K562 (cell line): ENCODE measurements around the gene ZBTB22. TPM values are rescaled to one million over a fixed set of nuclear protein-coding genes. Genes with fewer than 3 reads are reported as not detected.
A peak's percentile ranks its signal among the peaks of the same experiment; 100 is the strongest.

Experiments
- BRCA1 ChIP-seq, 2 experiments: fragments of 450-650 bp in 1 of 2; sonication (generic) in 1 of 2; formaldehyde crosslinking in 1 of 2; IDR thresholded peaks; 2 replicates each; pipeline versions ENCODE4 v1.5.0 to v1.6.1; 2017 to 2020; ENCODE audit warnings: mild to moderate bottlenecking in 1 of 2, missing genetic modification reagents in 1 of 2
- CBFA2T3 ChIP-seq: fragments of 450-650 bp; IDR thresholded peaks from 2 replicates; pipeline ENCODE4 v1.6.1; 2017
- CSDE1 ChIP-seq, 2 experiments: fragments of 450-650 bp; IDR thresholded peaks; 2 replicates each; pipeline ENCODE4 v1.6.1; 2016; ENCODE audit warnings: mild to moderate bottlenecking in 1 of 2
- ELF1 ChIP-seq: fragments of 200-800 bp; sonication (Bioruptor generic); IDR thresholded peaks from 2 replicates; pipeline ENCODE4 v1.6.1; 2016; ENCODE audit warnings: missing genetic modification characterization, missing compliant biosample characterization
- HDAC1 ChIP-seq, 2 experiments: fragments of 450-650 bp; IDR thresholded peaks; 2 replicates each; pipeline ENCODE4 v1.6.1; 2016 to 2017; ENCODE audit warnings: inconsistent platforms in 1 of 2, mild to moderate bottlenecking in 1 of 2, moderate library complexity in 1 of 2
- HNRNPL ChIP-seq: fragments of 200-400 bp; formaldehyde crosslinking; IDR thresholded peaks from 2 replicates; pipeline ENCODE4 v1.6.1; 2017; ENCODE audit warnings: low read depth, mild to moderate bottlenecking, low read length
- JUNB ChIP-seq: fragments of 450-650 bp; formaldehyde crosslinking; conservative IDR thresholded peaks from 2 replicates; pipeline ENCODE4 v1.4.0; 2020; ENCODE audit warnings: mild to moderate bottlenecking
- KDM1A ChIP-seq, 2 experiments: fragments of 450-650 bp; IDR thresholded peaks; 2 replicates each; pipeline ENCODE4 v1.6.1; 2016; ENCODE audit warnings: mild to moderate bottlenecking in 2 of 2
- MCM2 ChIP-seq: fragments of 450-650 bp; IDR thresholded peaks from 2 replicates; pipeline ENCODE4 v1.6.1; 2017; ENCODE audit warnings: low read depth, mild to moderate bottlenecking
- PCBP2 ChIP-seq: fragments of 200-400 bp; formaldehyde crosslinking; IDR thresholded peaks from 2 replicates; pipeline ENCODE4 v1.6.1; 2018; ENCODE audit warnings: low read length, low read depth, mild to moderate bottlenecking, moderate library complexity; ENCODE audit not compliant: poor library complexity, severe bottlenecking
- PHF8 ChIP-seq: fragments of 200-600 bp; sonication (generic); IDR thresholded peaks from 2 replicates; pipeline ENCODE4 v1.6.1; 2012; ENCODE audit warnings: mixed run types, mild to moderate bottlenecking, inconsistent platforms, low read length, moderate library complexity, borderline replicate concordance
- SOX6 ChIP-seq: fragments of 450-650 bp; IDR thresholded peaks from 2 replicates; pipeline ENCODE4 v1.6.1; 2014; ENCODE audit warnings: mild to moderate bottlenecking
- SREBF1 ChIP-seq: fragments of 150-350 bp; IDR thresholded peaks from 2 replicates; pipeline ENCODE4 v1.6.1; 2014; ENCODE audit warnings: antibody characterized with exemption, low read depth, low read length, borderline replicate concordance
- ZKSCAN1 ChIP-seq: fragments of 150-350 bp; IDR thresholded peaks from 2 replicates; pipeline ENCODE4 v1.6.1; 2016; ENCODE audit warnings: low read depth, low read length
- ZNF134 ChIP-seq: fragments of 250-450 bp; sonication (Bioruptor Pico); conservative IDR thresholded peaks from 2 replicates; pipeline ENCODE4 v1.4.0; 2020
- ZSCAN29 ChIP-seq: fragments of 450-650 bp; IDR thresholded peaks from 2 replicates; pipeline ENCODE4 v1.6.1; 2017
- ZSCAN32 ChIP-seq: fragments of 450-650 bp; formaldehyde crosslinking; IDR thresholded peaks from 2 replicates; pipeline ENCODE4 v1.4.0; 2020; ENCODE audit warnings: mild to moderate bottlenecking, moderate library complexity
- polyA plus RNA-seq, 8 experiments: library from polyadenylated mRNA; depleted of rRNA in 4 of 8; stranded (reverse) in 5 of 8; unstranded in 3 of 8; fragments of >200 nt; fragmentation: Nextera tagmentation in 2 of 8; fragmentation: Illumina TruSeq in 1 of 8; extraction: Ambion mirVana in 2 of 8; extraction: Trizol in 1 of 8; gene quantifications; 2 replicates each; pipeline versions ENCODE4 v1.2.1 to v1.2.3, GENCODE V29; 2011 to 2014; ENCODE audit warnings: inconsistent platforms in 1 of 8, missing spikeins in 1 of 8
- total RNA-seq, 7 experiments: library from RNA; depleted of rRNA in 6 of 7; stranded (reverse); fragments of >200 nt in 6 of 7; fragmentation: Illumina TruSeq in 2 of 7; extraction: Trizol in 2 of 7; gene quantifications; 2 replicates each; pipeline versions ENCODE4 v1.2.1 to v1.2.3, GENCODE V29; 2011 to 2021; ENCODE audit warnings: low replicate concordance in 1 of 7
- TF ChIP-seq, protein P1 (sequence below): fragments of 250-450 bp; sonication (Bioruptor Pico); IDR thresholded peaks from 2 replicates; pipeline ENCODE4 v1.8.0; 2021; ENCODE audit warnings: moderate library complexity, mild to moderate bottlenecking, inconsistent platforms
- TF ChIP-seq, protein P2 (sequence below): sonication (generic); formaldehyde crosslinking; IDR thresholded peaks from 2 replicates; pipeline ENCODE4 v1.8.1; 2023; ENCODE audit warnings: mild to moderate bottlenecking, missing genetic modification reagents
- TF ChIP-seq, protein P3 (sequence below): fragments of 450-650 bp; formaldehyde crosslinking; conservative IDR thresholded peaks from 2 replicates; pipeline ENCODE4 v1.4.0; 2022; ENCODE audit warnings: mild to moderate bottlenecking, missing genetic modification characterization
- TF ChIP-seq, protein P4 (sequence below): sonication (generic); formaldehyde crosslinking; IDR thresholded peaks from 2 replicates; pipeline ENCODE4 v1.8.0; 2022; ENCODE audit warnings: mild to moderate bottlenecking, missing genetic modification reagents

Gene ZBTB22
- total and polyA plus RNA-seq, 9 of the 15 experiments (the other 6 are each of a cell fraction or from before 2014, with no cell fraction given) = 0.21 to 11.9 (median 7.1) TPM

DNA sequence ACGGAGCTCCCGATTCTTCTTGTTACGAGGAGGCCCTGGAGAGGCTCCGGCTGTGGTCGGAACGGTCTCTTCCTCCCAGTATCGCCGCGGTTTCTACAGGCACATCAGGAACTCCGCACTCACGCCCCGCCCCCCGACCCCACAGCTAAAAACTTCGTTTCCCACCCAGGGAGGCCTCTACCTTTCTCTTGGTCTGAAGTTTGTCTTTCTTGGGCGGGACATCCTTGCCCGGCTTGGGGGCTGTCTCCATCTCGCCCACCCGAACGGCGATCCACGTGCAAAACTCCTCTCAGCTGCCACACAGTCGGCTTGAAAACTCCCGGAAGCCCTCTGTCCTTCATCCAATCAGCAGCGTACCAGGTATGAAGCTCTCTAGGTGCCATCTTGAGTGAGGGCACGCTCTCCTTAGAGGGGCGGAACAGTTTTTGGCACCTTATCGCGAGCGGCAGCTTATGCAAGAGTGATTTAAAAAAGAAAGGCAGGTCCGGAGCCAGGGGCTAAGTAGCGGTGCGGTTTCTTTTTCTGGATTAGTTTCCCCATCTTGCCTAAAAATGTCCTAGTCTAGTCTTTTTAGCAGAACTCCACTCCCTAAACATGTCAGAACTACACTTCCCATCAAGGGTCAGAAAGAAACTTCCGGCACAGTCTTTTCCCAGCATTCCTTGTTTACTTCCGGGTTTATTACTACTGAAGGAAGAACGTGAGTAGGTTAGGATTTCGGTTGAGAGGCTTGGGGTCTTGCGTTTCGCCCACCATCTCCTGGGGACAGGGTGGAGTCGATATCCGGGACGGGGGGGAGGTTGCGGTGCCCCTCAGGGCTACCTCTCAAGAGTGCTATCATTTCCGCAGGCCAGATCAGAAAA lies 28.4 kb downstream of the ZBTB22 start, which contains the start of the genes PFDN6 and WDR46 (continued):
- TF ChIP-seq HDAC1 (IDR thresholded peaks at IDR 0.05) (peak; percentile 92 to 100; a peak in 3 of 4 replicates), PCBP2 (no peak), HNRNPL (no peak), ZSCAN29 (no peak), ZSCAN32 (CRISPR knock-in tag) (no peak), ZKSCAN1 (no peak), CBFA2T3 (no peak), MCM2 (no peak), PHF8 (peak; percentile 69; the same call in 1 of the 2 replicates), ELF1 (tag) (peak; percentile 99), CSDE1 (IDR thresholded peaks at IDR 0.05) (no peak), SREBF1 (no peak), BRCA1 (IDR thresholded peaks at IDR 0.05) (no peak), BRCA1 (CRISPR knock-in tag; IDR thresholded peaks at IDR 0.05) (no peak), KDM1A (IDR thresholded peaks at IDR 0.05) (no peak), ZNF134 (0 out of 2 replicates have a peak, but pooled peaks have one; percentile 40), SOX6 (no peak), JUNB (no peak)
- TF ChIP-seq, protein P1, sequence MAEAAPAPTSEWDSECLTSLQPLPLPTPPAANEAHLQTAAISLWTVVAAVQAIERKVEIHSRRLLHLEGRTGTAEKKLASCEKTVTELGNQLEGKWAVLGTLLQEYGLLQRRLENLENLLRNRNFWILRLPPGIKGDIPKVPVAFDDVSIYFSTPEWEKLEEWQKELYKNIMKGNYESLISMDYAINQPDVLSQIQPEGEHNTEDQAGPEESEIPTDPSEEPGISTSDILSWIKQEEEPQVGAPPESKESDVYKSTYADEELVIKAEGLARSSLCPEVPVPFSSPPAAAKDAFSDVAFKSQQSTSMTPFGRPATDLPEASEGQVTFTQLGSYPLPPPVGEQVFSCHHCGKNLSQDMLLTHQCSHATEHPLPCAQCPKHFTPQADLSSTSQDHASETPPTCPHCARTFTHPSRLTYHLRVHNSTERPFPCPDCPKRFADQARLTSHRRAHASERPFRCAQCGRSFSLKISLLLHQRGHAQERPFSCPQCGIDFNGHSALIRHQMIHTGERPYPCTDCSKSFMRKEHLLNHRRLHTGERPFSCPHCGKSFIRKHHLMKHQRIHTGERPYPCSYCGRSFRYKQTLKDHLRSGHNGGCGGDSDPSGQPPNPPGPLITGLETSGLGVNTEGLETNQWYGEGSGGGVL (CRISPR knock-in tag) = no peak
- TF ChIP-seq, protein P2, sequence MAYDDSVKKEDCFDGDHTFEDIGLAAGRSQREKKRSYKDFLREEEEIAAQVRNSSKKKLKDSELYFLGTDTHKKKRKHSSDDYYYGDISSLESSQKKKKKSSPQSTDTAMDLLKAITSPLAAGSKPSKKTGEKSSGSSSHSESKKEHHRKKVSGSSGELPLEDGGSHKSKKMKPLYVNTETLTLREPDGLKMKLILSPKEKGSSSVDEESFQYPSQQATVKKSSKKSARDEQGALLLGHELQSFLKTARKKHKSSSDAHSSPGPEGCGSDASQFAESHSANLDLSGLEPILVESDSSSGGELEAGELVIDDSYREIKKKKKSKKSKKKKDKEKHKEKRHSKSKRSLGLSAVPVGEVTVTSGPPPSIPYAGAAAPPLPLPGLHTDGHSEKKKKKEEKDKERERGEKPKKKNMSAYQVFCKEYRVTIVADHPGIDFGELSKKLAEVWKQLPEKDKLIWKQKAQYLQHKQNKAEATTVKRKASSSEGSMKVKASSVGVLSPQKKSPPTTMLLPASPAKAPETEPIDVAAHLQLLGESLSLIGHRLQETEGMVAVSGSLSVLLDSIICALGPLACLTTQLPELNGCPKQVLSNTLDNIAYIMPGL (CRISPR knock-in tag) = no peak; the same call in 1 of the 2 replicates
- TF ChIP-seq, protein P3, sequence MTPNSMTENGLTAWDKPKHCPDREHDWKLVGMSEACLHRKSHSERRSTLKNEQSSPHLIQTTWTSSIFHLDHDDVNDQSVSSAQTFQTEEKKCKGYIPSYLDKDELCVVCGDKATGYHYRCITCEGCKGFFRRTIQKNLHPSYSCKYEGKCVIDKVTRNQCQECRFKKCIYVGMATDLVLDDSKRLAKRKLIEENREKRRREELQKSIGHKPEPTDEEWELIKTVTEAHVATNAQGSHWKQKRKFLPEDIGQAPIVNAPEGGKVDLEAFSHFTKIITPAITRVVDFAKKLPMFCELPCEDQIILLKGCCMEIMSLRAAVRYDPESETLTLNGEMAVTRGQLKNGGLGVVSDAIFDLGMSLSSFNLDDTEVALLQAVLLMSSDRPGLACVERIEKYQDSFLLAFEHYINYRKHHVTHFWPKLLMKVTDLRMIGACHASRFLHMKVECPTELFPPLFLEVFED = peak; percentile 50; the same call in 1 of the 2 replicates
- TF ChIP-seq, protein P4, sequence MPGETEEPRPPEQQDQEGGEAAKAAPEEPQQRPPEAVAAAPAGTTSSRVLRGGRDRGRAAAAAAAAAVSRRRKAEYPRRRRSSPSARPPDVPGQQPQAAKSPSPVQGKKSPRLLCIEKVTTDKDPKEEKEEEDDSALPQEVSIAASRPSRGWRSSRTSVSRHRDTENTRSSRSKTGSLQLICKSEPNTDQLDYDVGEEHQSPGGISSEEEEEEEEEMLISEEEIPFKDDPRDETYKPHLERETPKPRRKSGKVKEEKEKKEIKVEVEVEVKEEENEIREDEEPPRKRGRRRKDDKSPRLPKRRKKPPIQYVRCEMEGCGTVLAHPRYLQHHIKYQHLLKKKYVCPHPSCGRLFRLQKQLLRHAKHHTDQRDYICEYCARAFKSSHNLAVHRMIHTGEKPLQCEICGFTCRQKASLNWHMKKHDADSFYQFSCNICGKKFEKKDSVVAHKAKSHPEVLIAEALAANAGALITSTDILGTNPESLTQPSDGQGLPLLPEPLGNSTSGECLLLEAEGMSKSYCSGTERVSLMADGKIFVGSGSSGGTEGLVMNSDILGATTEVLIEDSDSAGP = no peak
